Endothelial cell of umbilical vein (primary cell): Measurements from ENCODE around the gene C4orf50. TPM values are rescaled to one million over a fixed set of nuclear protein-coding genes. Genes with fewer than 3 reads are reported as not detected.

Source experiments
- BruUV-seq: library from RNA; stranded (reverse); fragments of 400-500 nt; replicated peaks from 2 replicates; lab custom pipeline; 2021; lab: Mats Ljungman, UMichigan
- CTCF ChIA-PET: fragments of 300-600, 350-600 bp; sonication (Branson Sonifier 250); formaldehyde crosslinking; loops from one replicate; lab custom pipeline; 2021; ENCODE audit warnings: antibody characterized with exemption, inconsistent platforms; lab: Charles Lee
- POLR2A ChIA-PET: fragments of 300-600, 350-600 bp; sonication (Branson Sonifier 250); formaldehyde crosslinking; loops from one replicate; lab custom pipeline; 2021; ENCODE audit warnings: antibody characterized with exemption, inconsistent platforms; lab: Charles Lee
- DNase-seq: peaks from one replicate; pipeline ENCODE4 v3.0.0-alpha.2; 2011; ENCODE audit warnings: low read depth, low spot score
- FAIRE-seq: peaks from 2 replicates; lab custom pipeline; 2011; peaks lifted over from hg19 to GRCh38; lab: Jason Lieb, UNC
- H2AFZ ChIP-seq: 2 replicates; pipeline ENCODE4 v1.6.0; 2012; ENCODE audit warnings: low read depth, low read length, control low read depth, inconsistent platforms
- H3K27ac ChIP-seq: 2 replicates; pipeline ENCODE4 v1.5.1; 2011; ENCODE audit warnings: low read depth, mild to moderate bottlenecking, control low read depth, low read length, moderate library complexity; ENCODE audit not compliant: insufficient read depth
- H3K27me3 ChIP-seq, 2 experiments: 2 replicates each; pipeline versions ENCODE4 v1.6.0 to v1.6.1; 2011; ENCODE audit warnings: low read length in 2 of 2, mixed read lengths in 1 of 2; ENCODE audit not compliant: control insufficient read depth in 2 of 2, insufficient read depth in 2 of 2
- H3K36me3 ChIP-seq, 2 experiments: 2 replicates in 1 of 2; 3 replicates in 1 of 2; pipeline ENCODE4 v1.5.1; 2011; ENCODE audit warnings: low read length in 2 of 2, mild to moderate bottlenecking in 1 of 2, moderate library complexity in 1 of 2; ENCODE audit not compliant: control insufficient read depth in 2 of 2, insufficient read depth in 2 of 2; ENCODE audit errors: extremely low read depth in 1 of 2
- H3K4me1 ChIP-seq: 3 replicates; pipeline ENCODE4 v1.5.1; 2011; ENCODE audit warnings: mild to moderate bottlenecking, low read length; ENCODE audit not compliant: control insufficient read depth, insufficient read depth; ENCODE audit errors: extremely low read depth
- H3K4me2 ChIP-seq: 2 replicates; pipeline ENCODE4 v1.6.1; 2011; ENCODE audit warnings: low read length, control low read depth, mixed read lengths; ENCODE audit not compliant: insufficient read depth
- H3K4me3 ChIP-seq, 3 experiments: fragments of 200-600 bp in 1 of 3; sonication (generic), shearing (Covaris generic) in 1 of 3; replicated peaks in 1 of 3; 2 replicates each; pipeline ENCODE4 v1.5.1; 2011 to 2016; ENCODE audit warnings: control low read depth in 3 of 3, low read length in 3 of 3, mild to moderate bottlenecking in 2 of 3, inconsistent platforms in 1 of 3, low read depth in 1 of 3, moderate library complexity in 1 of 3; ENCODE audit not compliant: insufficient read depth in 1 of 3
- H3K79me2 ChIP-seq: 2 replicates; pipeline ENCODE4 v1.6.0; 2012; ENCODE audit warnings: low read length, inconsistent platforms; ENCODE audit not compliant: control insufficient read depth, insufficient read depth
- H3K9ac ChIP-seq: replicated peaks from 2 replicates; pipeline ENCODE3; 2011; ENCODE audit warnings: low read length, control low read depth; ENCODE audit not compliant: insufficient read depth; ENCODE audit errors: extremely low read depth
- H3K9me1 ChIP-seq: replicated peaks from 3 replicates; pipeline ENCODE4 v1.6.0; 2011; ENCODE audit warnings: mild to moderate bottlenecking, low read length; ENCODE audit not compliant: control insufficient read depth, insufficient read depth; ENCODE audit errors: extremely low read depth
- H3K9me3 ChIP-seq: replicated peaks from 2 replicates; pipeline ENCODE4 v1.5.1; 2012; ENCODE audit warnings: low read length, inconsistent platforms; ENCODE audit not compliant: control insufficient read depth, insufficient read depth
- H4K20me1 ChIP-seq: replicated peaks from 2 replicates; pipeline ENCODE3; 2011; ENCODE audit warnings: mild to moderate bottlenecking, low read length; ENCODE audit not compliant: control insufficient read depth, insufficient read depth; ENCODE audit errors: extremely low read depth
- EZH2 ChIP-seq: IDR thresholded peaks from 2 replicates; pipeline ENCODE4 v1.6.1; 2012; ENCODE audit warnings: borderline replicate concordance, low read depth, mild to moderate bottlenecking, moderate library complexity, low read length, inconsistent platforms; ENCODE audit not compliant: severe bottlenecking
- FOS ChIP-seq: IDR thresholded peaks from 2 replicates; pipeline ENCODE4 v1.6.1; 2011; ENCODE audit warnings: mild to moderate bottlenecking, low read length, moderate library complexity, borderline replicate concordance; ENCODE audit not compliant: insufficient read depth
- JUN ChIP-seq: IDR thresholded peaks from 2 replicates; pipeline ENCODE4 v1.6.1; 2011; ENCODE audit warnings: borderline replicate concordance, low read depth; ENCODE audit not compliant: insufficient read length, insufficient read depth
- MYC ChIP-seq: IDR thresholded peaks from one replicate; pipeline ENCODE4 v1.6.1; 2011; ENCODE audit warnings: mild to moderate bottlenecking, low read depth, low read length
- POLR2A ChIP-seq: IDR thresholded peaks from 2 replicates; pipeline ENCODE4 v1.6.1; 2012; ENCODE audit warnings: low read depth, mild to moderate bottlenecking, control low read depth, low read length
- POLR2AphosphoS5 ChIP-seq: IDR thresholded peaks from 2 replicates; pipeline ENCODE4 v1.6.1; 2012; ENCODE audit warnings: low read depth, mild to moderate bottlenecking, control low read depth, low read length, moderate library complexity; ENCODE audit not compliant: insufficient read depth
- dilution Hi-C: fragments of 300-500 bp; cut with MboI; formaldehyde crosslinking; loops from one replicate; pipeline ENCODE4 v1.15.0; 2019; ENCODE audit warnings: low sequenced_read_pairs; ENCODE audit not compliant: extremely low pct_ligation_motif_present
- intact Hi-C: fragments of 100-400 bp; cut with micrococcal nuclease; formaldehyde crosslinking; loops from one replicate; pipeline ENCODE4 v1.10.0; 2022
- polyA plus RNA-seq, 4 experiments: library from polyadenylated mRNA; depleted of rRNA in 3 of 4; stranded (reverse) in 3 of 4; unstranded in 1 of 4; fragments of >200 nt; gene quantifications; 2 replicates each; pipeline versions ENCODE4 v1.2.1 to v1.2.3, GENCODE V29; 2011 to 2012; ENCODE audit warnings: missing spikeins in 1 of 4
- total RNA-seq: library from RNA; stranded (reverse); gene quantifications from 2 replicates; pipeline ENCODE4 v1.2.3, GENCODE V29; 2021
- TF ChIP-seq, protein P1 (sequence below): IDR thresholded peaks from 2 replicates; pipeline ENCODE4 v1.6.1; 2011; ENCODE audit not compliant: insufficient read depth, insufficient read length
- TF ChIP-seq, protein P2 (sequence below), 2 donors: IDR thresholded peaks; 1 replicate in 1 of 2; 2 replicates in 1 of 2; pipeline ENCODE4 v1.5.1; 2011; ENCODE audit warnings: low read length in 2 of 2, mild to moderate bottlenecking in 2 of 2, moderate library complexity in 2 of 2, control low read depth in 1 of 2, inconsistent platforms in 1 of 2, low read depth in 1 of 2; ENCODE audit not compliant: insufficient read depth in 1 of 2; ENCODE audit errors: extremely low read depth in 1 of 2

The C4orf50 gene
- total and polyA plus RNA-seq, 2 donors (not counting 3 experiments of a cell fraction or from before 2014, with no cell fraction given): not detected

DNA sequence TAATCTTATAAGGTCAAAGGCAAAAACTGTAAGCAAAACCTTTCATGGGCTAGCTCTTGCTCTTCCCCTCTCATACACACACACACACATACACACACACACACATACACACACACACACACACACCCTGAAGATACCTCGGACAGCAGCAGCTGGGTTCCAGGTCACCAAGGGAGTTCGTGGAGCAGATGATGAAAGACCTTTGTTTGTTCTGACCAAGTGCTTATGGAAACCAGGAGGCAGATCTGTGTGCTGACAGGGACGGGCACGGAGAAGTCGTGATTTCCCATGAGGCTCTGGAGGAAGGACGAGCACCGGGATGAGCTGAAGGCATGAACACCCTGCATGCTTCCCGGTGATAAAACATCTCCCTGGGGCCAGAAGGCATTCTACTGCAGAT is 90.0 kb downstream of the C4orf50 start:
- no peak for FAIRE-seq
- BruUV-seq: no TSS peak
- POLR2A ChIA-PET: no interaction called here
- H3K4me1 ChIP-seq: no peaks in the 10 kb centered on the region
- H3K4me3 ChIP-seq: no peak overlapping the region
- no peaks in the 10 kb centered on the region for H3K9me3 ChIP-seq
- no peaks in the 10 kb centered on the region for H3K36me3 ChIP-seq
- no peaks in the 10 kb centered on the region for H3K9me1 ChIP-seq
- no peaks in the 10 kb centered on the region for H4K20me1 ChIP-seq
- H3K27ac ChIP-seq: no peak overlapping the region
- CTCF ChIA-PET: no interaction called here
- H3K4me2 ChIP-seq: no peak overlapping the region
- intact Hi-C loops (no loop called here), dilution Hi-C loops (no loop called here)
- no peaks in the 10 kb centered on the region for H3K79me2 ChIP-seq
- TF ChIP-seq FOS: no peak
- no peak for TF ChIP-seq POLR2A
- TF ChIP-seq, protein P1, sequence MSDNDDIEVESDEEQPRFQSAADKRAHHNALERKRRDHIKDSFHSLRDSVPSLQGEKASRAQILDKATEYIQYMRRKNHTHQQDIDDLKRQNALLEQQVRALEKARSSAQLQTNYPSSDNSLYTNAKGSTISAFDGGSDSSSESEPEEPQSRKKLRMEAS: no peak
- no peak for TF ChIP-seq POLR2AphosphoS5
- no peak for DNase-seq
- H3K9ac ChIP-seq: no peak overlapping the region
- H3K27me3 ChIP-seq: no peaks in the 10 kb centered on the region
- no peak overlapping the region for H2AFZ ChIP-seq

DNA sequence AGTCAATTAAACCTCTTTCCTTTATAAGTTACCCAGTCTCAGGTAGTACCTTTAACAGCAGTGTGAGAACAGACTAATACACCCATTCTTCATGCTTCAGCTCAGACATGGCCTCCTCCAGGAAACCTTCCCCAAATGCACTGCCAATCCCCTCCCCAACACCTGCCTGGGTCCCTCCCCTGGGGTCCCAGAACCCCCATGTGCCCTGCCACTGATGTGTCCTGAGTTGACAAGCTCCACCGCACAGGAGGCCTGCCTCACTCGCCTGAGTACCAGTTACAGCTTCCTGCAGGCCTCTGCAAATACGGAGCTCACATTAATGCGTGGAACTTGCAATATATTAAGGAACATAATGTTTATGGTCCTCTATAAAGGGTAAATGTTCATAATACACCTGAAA is 90.5 kb downstream of the C4orf50 start:
- TF ChIP-seq POLR2AphosphoS5: no peak
- TF ChIP-seq, protein P2, sequence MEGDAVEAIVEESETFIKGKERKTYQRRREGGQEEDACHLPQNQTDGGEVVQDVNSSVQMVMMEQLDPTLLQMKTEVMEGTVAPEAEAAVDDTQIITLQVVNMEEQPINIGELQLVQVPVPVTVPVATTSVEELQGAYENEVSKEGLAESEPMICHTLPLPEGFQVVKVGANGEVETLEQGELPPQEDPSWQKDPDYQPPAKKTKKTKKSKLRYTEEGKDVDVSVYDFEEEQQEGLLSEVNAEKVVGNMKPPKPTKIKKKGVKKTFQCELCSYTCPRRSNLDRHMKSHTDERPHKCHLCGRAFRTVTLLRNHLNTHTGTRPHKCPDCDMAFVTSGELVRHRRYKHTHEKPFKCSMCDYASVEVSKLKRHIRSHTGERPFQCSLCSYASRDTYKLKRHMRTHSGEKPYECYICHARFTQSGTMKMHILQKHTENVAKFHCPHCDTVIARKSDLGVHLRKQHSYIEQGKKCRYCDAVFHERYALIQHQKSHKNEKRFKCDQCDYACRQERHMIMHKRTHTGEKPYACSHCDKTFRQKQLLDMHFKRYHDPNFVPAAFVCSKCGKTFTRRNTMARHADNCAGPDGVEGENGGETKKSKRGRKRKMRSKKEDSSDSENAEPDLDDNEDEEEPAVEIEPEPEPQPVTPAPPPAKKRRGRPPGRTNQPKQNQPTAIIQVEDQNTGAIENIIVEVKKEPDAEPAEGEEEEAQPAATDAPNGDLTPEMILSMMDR (IDR thresholded peaks at IDR 0.05; ENCODE audit: extremely low read depth in 1 of 2, insufficient read depth in 1 of 2, low read depth in 1 of 2, low read length in 2 of 2): no peak
- TF ChIP-seq MYC: no peak
- TF ChIP-seq, protein P1: no peak
- no peak for TF ChIP-seq EZH2
- no peak for TF ChIP-seq JUN
- TF ChIP-seq FOS: no peak

More for the DNA sequence above, 90.5 kb downstream of the C4orf50 start:
- intact Hi-C loops (no loop called here), dilution Hi-C loops (no loop called here)
- ChIA-PET CTCF (no interaction called here), POLR2A (no interaction called here)
- H3K27me3 ChIP-seq: no peaks in the 10 kb centered on the region
- H3K9ac ChIP-seq: no peak overlapping the region
- no peaks in the 10 kb centered on the region for H3K9me3 ChIP-seq
- H4K20me1 ChIP-seq: no peaks in the 10 kb centered on the region
- DNase-seq: no peak
- no peak overlapping the region for H3K27ac ChIP-seq
- H2AFZ ChIP-seq: no peak overlapping the region
- no peaks in the 10 kb centered on the region for H3K36me3 ChIP-seq
- H3K4me1 ChIP-seq: no peaks in the 10 kb centered on the region
- no peaks in the 10 kb centered on the region for H3K79me2 ChIP-seq
- no TSS peak for BruUV-seq
- FAIRE-seq: no peak
- H3K9me1 ChIP-seq: no peaks in the 10 kb centered on the region
- no peak overlapping the region for H3K4me2 ChIP-seq
- H3K4me3 ChIP-seq: no peak overlapping the region
